ENCODE results near the gene FHIT.
"Not testable (repeated sequence)": the region's sequence is repeated elsewhere in the genome, so short reads cannot be mapped to it uniquely, and the experiment has no call there.

Gene FHIT

GRCh38 chr3:59994732-59995304, 1256.4 kb downstream of the FHIT start:
- DNase-seq (ENCODE audit: low read depth): no peak

DNA sequence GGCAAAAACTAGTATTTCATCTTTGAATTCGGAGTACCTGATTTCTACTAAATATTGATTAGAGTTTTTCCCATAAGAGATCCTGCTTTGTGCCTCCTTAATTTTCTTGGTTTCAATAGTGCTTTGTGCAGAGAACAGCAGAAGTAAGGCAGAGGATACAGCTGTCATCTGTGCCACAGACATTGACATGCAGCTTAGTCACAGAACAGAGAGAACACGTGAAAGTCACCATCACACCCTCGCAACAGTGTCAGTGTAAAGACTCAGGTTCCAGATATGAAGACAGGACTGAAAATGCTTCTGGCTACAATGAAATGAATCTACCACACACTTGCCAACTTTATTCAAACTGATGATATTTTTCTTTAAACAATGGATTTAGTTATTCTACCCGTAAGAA, 1258.7 kb downstream of the FHIT start:
- no peak for DNase-seq (ENCODE audit: low read depth)

GRCh38 chr3:59990915-59991314, 1260.3 kb downstream of the FHIT start:
- DNase-seq (ENCODE audit: low read depth): no peak

DNA sequence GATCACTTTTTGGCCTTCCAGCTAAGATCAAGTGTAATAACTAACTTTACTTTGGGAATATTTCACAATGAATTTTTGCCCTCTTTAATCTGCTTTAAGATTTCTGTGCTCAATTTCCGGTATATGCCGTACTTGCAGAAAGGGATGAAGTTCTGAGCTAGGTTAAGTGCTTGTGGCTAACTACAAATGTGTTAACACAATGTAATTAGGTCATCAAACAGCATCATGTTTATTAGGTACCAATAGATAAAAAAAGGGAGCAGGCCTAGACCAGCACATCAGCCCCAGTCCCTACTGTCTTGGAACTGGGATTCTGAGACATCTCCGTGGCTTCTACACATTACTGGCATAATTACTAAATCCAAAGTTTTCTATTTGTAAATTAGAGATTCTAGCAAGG, 1268.7 kb downstream of the FHIT start:
- no peak for DNase-seq (ENCODE audit: low read depth)

DNA sequence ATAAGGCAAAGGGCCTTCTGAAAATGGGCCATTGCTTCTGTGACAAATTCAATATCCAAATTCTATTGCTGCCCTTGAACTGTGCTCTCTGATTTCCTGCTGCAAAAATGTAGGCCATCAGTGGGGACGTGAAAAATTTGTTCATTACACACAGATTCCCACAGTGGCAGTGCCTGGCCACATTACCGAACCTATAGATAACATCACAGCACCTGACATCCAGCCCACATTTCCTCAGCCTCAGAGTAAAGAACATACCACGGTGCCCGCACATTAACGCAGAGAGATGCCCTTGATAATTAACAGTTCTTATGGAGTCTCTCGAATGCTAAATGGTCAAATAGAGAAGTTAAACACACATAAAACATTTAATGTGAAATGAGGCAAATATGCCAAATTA, 1269.9 kb downstream of the FHIT start:
- no peak for DNase-seq (ENCODE audit: low read depth)

DNA sequence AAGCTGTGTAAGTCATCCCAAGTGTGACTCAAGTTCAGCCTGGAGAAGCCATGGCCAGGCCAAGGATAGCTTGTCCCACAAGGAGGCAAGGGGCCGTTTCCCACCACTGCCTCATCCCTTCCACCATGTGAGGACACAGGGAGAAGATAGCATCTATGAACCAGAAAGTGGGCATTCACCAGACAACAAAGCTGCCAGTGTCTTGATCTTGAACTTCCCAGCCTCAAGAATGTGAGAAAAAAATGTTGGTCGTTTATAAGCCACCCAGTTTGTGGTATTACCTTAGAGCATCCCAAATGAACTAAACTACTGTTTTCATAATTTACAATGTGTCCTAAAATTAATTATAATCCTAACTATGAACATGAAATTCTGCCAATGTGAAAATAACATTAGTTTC, 1270.7 kb downstream of the FHIT start:
- DNase-seq (ENCODE audit: low read depth): no peak

DNA sequence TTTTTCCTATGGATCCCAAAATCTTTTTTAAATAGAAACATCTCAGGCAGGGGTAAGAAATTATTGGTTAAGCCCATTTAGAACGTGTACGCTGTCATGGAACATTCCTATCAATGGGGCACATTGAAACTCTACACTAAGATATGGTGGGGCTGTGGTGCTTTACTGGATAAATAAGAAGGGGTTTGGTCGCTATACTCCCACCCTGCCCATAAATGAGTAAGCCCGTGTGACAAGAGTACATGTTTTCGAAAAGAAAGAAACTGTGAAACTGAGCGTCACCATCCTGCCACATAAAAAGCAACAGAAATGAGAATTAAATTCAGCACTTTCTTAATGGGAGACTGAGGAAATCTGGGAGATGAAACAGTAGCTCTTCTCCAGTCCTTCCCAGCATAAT, 1271.7 kb downstream of the FHIT start:
- DNase-seq (ENCODE audit: low read depth): no peak

GRCh38 chr3:59978979-59979378, 1272.3 kb downstream of the FHIT start:
- DNase-seq (ENCODE audit: low read depth): no peak

DNA sequence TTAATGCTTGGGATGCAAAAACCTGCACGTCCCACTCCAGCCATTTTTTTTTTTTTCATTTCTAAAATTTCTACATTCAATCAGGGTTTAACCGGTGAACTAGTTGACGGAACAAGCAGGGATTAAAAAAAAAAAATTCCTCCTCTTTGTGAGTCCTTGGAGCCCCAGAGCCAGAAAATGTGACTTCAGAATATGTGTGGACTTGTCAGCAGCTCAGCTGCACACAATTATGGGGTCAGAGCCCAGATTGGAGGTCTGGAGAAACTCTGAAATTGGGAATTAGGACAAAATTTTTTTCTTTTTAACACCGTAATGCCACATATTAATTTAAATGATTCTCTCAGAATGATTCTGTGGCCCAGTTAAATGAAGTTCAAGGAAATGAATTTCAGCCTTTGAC, 1280.5 kb downstream of the FHIT start:
- no peak for DNase-seq (ENCODE audit: low read depth)

DNA sequence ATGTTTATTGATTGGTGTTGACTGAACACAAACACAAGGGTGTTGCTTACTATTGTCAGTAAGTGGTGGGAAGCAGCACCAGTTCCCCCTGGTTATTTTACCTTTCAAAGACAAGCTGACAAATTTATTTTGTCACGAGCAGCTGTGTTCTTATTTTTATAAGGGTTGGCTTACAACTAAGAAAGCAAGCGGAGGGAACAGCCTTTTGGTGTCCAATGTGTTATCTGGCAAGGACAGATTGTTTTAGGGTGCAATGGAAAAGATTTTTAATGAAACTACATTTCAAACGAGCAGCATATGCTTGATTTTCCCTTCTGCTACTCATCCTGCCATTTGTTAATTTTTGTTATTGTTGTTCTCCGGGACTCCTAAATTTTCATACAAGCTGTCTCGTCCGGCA, 1280.9 kb downstream of the FHIT start:
- DNase-seq (ENCODE audit: low read depth): no peak

GRCh38 chr3:59968513-59969045, 1282.7 kb downstream of the FHIT start:
- DNase-seq (ENCODE audit: low read depth): no peak

GRCh38 chr3:59963676-59964075, 1287.6 kb downstream of the FHIT start:
- no peak for DNase-seq (ENCODE audit: low read depth)

- no peak for DNase-seq (ENCODE audit: low read depth)
Observed at GRCh38 chr3:59957150-59957549, 1294.1 kb downstream of the FHIT start.

DNA sequence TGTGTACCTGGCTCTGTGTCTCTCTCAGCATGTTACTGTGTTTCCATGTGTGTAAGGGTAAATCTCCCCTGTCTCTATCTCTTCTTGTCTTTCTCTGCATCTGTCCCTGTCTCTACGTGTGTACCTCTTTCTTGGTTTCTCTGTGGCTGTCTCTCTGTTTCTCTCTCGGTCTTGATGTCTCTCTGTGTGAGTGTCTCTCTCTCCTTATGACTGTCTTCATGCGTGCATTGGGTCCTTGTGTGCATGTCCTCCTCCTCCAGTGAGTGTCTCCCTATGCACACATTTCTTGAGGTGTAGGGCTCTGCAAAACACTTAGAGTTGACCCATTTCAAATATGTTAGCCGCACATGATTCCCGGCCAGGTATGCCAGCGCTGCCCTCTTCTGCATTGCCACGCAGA, 1298.1 kb downstream of the FHIT start:
- no peak for DNase-seq (ENCODE audit: low read depth)

GRCh38 chr3:59949311-59949710, 1301.9 kb downstream of the FHIT start:
- no peak for DNase-seq (ENCODE audit: low read depth)

DNA sequence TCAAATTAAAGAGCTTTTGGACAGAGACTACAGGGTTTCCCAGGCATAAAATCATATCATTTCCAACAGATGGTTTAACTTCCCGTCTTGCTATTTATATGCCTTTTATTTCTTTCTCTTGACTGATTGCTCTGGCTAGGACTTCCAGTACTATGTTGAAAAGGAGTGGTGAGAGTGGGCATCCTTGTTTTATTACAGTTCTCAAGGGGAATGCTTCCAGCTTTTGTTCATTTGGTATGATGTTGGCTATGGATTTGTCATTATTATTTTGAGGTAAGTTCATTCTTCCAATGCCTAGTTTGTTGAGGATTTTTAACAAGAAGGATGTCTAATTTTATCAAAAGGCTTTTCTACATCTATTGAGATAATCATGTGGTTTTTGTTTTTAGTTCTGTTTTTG, 1304.9 kb downstream of the FHIT start:
- no peak for DNase-seq (ENCODE audit: low read depth)

GRCh38 chr3:59940718-59941117, 1310.5 kb downstream of the FHIT start:
- no peak for DNase-seq (ENCODE audit: low read depth)

DNA sequence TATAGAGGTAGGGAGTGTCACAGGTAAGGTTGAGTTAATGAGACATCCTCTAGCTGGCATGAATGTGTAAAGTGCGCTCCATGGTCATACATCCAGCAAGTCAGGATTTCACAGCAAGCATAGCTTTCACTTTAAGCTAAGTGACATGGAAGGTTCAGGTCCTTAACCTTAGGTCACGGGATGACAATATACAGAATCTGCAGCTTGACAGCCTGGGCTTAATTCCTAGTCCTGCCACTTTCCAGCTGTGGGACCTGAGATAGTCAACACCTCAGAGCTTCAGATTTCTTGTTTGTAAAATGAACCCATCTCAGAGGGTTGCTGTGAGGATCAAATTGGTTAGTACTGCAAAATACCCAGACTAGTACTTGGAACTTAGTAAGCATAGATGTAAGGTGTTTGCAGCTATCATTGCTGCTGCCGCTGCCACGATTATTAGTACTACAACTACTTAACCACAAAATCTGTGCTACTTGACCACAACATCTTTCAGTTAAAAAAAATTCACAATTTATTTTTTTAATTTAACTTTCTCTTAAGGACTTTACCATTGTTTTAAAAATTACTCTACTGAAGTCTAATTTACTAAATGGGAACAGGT, 1311.3 kb downstream of the FHIT start:
- no peak for DNase-seq (ENCODE audit: low read depth)

- no peak for DNase-seq (ENCODE audit: low read depth)
Observed at GRCh38 chr3:59938828-59939227, 1312.4 kb downstream of the FHIT start.

- DNase-seq (ENCODE audit: low read depth): no peak
Observed at GRCh38 chr3:59937201-59937600, 1314.1 kb downstream of the FHIT start.

DNA sequence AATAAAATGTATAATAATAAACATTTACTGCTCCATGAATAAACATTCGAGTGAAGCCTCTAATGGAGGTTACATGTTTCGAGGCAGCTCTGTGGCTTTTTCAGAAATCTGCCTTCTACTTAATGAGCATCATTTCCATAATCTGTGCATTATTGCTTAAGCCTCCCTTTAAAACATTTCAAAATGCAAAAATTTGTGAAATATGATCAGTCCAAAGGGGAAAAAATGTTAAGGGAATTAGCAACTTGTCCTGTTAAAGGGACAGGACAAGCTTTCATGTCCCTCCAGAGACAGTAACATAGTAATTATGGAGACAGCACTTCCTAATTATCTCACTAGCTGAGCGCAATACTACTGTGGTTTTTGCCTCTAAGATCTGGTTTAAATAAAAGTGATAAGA, 1314.8 kb downstream of the FHIT start:
- no peak for DNase-seq (ENCODE audit: low read depth)

- DNase-seq (ENCODE audit: low read depth): no peak
Observed at GRCh38 chr3:59935025-59935424, 1316.2 kb downstream of the FHIT start.

DNA sequence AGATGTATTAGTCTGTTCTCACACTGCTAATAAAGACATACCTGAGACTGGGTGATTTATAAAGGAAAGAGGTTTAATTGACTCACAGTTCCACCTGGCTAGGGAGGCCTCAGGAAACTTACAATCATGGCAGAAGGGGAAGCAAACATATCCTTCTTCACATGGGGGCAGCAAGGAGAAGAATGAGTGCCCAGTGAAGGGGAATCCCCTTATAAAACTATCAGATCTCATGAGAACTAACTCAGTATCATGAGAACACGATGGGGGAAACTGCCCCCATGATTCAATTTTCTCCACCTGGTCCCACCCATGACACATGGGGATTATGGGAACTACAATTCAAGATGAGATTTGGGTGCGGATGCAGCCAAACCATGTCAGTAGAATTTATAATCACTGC, 1316.7 kb downstream of the FHIT start:
- DNase-seq (ENCODE audit: low read depth): not testable (repeated sequence)

DNA sequence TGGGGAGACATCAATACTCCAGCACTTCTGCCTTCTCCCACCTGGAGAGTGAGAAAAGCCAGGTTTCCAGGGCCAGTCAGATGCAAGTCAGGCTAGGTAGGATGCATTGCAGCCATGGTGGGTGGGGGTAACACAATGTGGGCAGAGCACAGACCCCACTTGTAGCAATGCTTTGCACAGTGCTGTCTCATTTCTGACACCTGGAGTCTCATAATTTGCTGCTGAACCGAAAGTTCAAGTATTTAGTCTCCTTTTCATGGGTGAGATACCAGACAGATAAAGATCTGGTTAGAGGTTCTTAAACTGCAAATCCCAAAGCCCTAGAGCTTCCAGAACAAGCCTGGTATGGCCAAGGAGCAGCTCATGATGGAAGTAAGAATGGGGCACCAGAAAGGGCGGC, 1321.1 kb downstream of the FHIT start:
- no peak for DNase-seq (ENCODE audit: low read depth)

All from activated T-helper 9 cell treated with anti-CD3 and anti-CD28 coated beads, Interleukin-2, amount 50 U/mL, for 16 hours (primary cell).